NCI-H146 (cell line): ENCODE data around the gene MYO18B.

Source experiments
- DNase-seq: peaks from one replicate; lab custom pipeline; 2025; lab: John Stamatoyannopoulos, UW

Gene MYO18B

GRCh38 chr22:26050079-26050478 is 308.1 kb downstream of the MYO18B start:
- DNase-seq: no peak

GRCh38 chr22:26053737-26054316 is 311.8 kb downstream of the MYO18B start:
- DNase-seq: peak; percentile 60

- peak; percentile 76 for DNase-seq
Measured at GRCh38 chr22:26054841-26055605, 313.0 kb downstream of the MYO18B start.

- no peak for DNase-seq
Measured at GRCh38 chr22:26055693-26056092, 313.7 kb downstream of the MYO18B start.

GRCh38 chr22:26056455-26057200 is 314.6 kb downstream of the MYO18B start:
- no peak for DNase-seq

GRCh38 chr22:26057731-26058130 is 315.7 kb downstream of the MYO18B start:
- no peak for DNase-seq

GRCh38 chr22:26064048-26064447 is 322.1 kb downstream of the MYO18B start:
- no peak for DNase-seq

- no peak for DNase-seq
Measured at GRCh38 chr22:26065847-26066246, 323.9 kb downstream of the MYO18B start.

- peak; percentile 94 for DNase-seq
Measured at GRCh38 chr22:26066534-26066933, 324.5 kb downstream of the MYO18B start.

GRCh38 chr22:26068571-26068970 is 326.6 kb downstream of the MYO18B start:
- peak; percentile 21 for DNase-seq

- DNase-seq: no peak
Measured at GRCh38 chr22:26072621-26073020, 330.6 kb downstream of the MYO18B start.

- DNase-seq: no peak
Measured at GRCh38 chr22:26075251-26075650, 333.3 kb downstream of the MYO18B start.

- DNase-seq: no peak
Measured at GRCh38 chr22:26079009-26079408, 337.0 kb downstream of the MYO18B start.
